Natural killer cell treated with Interleukin-12 subunit alpha and Interleukin-12 subunit beta and Interleukin-15 and Interleukin-18, amount 100 ng/mL, for 72 hours (primary cell): ENCODE results near the gene GPRC5C. TPM values are rescaled to one million over a fixed set of nuclear protein-coding genes. Genes with fewer than 3 reads are reported as not detected.
"Not testable (repeated sequence)": the region's sequence is repeated elsewhere in the genome, so short reads cannot be mapped to it uniquely, and the experiment has no call there.

ENCODE experiments used
- ATAC-seq, 2 donors: fragments of 150-1000 bp; cut with Tn5 transposase in 1 of 2; sonication (Bioruptor Pico), chemical (Tn5 transposase) in 1 of 2; 2 replicates each; pipeline ENCODE4 v1.10.0; 2021
- DNase-seq: peaks from one replicate; pipeline ENCODE4 v3.0.0; 2022; ENCODE audit warnings: low spot score
- H3K27ac Mint-ChIP-seq, 2 donors: 1 replicate in 1 of 2; 2 replicates in 1 of 2; pipeline ENCODE4 v1.8.0; 2022; ENCODE audit warnings: mixed read lengths in 2 of 2, mild to moderate bottlenecking in 1 of 2, moderate library complexity in 1 of 2
- H3K27me3 Mint-ChIP-seq, 2 donors: 1 replicate in 1 of 2; 2 replicates in 1 of 2; pipeline ENCODE4 v1.8.0; 2022; ENCODE audit warnings: mixed read lengths in 2 of 2
- H3K36me3 Mint-ChIP-seq: one replicate; pipeline ENCODE4 v1.8.0; 2022; ENCODE audit warnings: mixed read lengths
- H3K4me1 Mint-ChIP-seq, 2 donors: 1 replicate in 1 of 2; 2 replicates in 1 of 2; pipeline ENCODE4 v1.8.0; 2022; ENCODE audit warnings: low read depth in 2 of 2, mixed read lengths in 2 of 2, mild to moderate bottlenecking in 1 of 2
- H3K4me3 Mint-ChIP-seq: one replicate; pipeline ENCODE4 v1.8.0; 2022; ENCODE audit warnings: mixed read lengths
- H3K9me3 Mint-ChIP-seq: 2 replicates; pipeline ENCODE4 v1.8.0; 2022; ENCODE audit warnings: mixed read lengths
- total RNA-seq, 2 donors: library from RNA; stranded (reverse); gene quantifications; one replicate each; pipeline ENCODE4 v1.2.3, GENCODE V29; 2022

Gene GPRC5C
- total RNA-seq, 2 donors from 2014 or later = 0.25 TPM; not detected in 1

- ATAC-seq = no peak
- Mint-ChIP-seq H3K4me1 (peaks cover 0 to 5% of the 10 kb centered on the region in 2 donors), H3K36me3 (no peaks in the 10 kb centered on the region), H3K9me3 (no peaks in the 10 kb centered on the region), H3K4me3 (no peak overlapping the region), H3K27ac (peak overlapping the region in 1 of 2 donors; percentile 49), H3K27me3 (no peaks in the 10 kb centered on the region)
- peak; percentile 60 for DNase-seq
These were observed 37.5 kb upstream of the GPRC5C start for GRCh38 chr17:74394275-74394950.

GRCh38 chr17:74394977-74395376, 36.9 kb upstream of the GPRC5C start:
- H3K4me1 Mint-ChIP-seq = peaks cover 0 to 5% of the 10 kb centered on the region in 2 donors
- DNase-seq = peak; percentile 32
- peaks cover 0 to 2% of the 10 kb centered on the region in 2 donors for H3K27me3 Mint-ChIP-seq
- peak overlapping the region in 1 of 2 donors; percentile 49 for H3K27ac Mint-ChIP-seq
- no peak for ATAC-seq
- H3K4me3 Mint-ChIP-seq = no peak overlapping the region
- H3K36me3 Mint-ChIP-seq = no peaks in the 10 kb centered on the region
- no peaks in the 10 kb centered on the region for H3K9me3 Mint-ChIP-seq

GRCh38 chr17:74396567-74396966, 35.3 kb upstream of the GPRC5C start:
- peaks cover 0 to 5% of the 10 kb centered on the region in 2 donors for H3K27me3 Mint-ChIP-seq
- H3K4me3 Mint-ChIP-seq = no peak overlapping the region
- no peaks in the 10 kb centered on the region for H3K9me3 Mint-ChIP-seq
- H3K36me3 Mint-ChIP-seq = no peaks in the 10 kb centered on the region
- no peak overlapping the region for H3K27ac Mint-ChIP-seq
- DNase-seq (peak; percentile 6), ATAC-seq (no peak)
- H3K4me1 Mint-ChIP-seq = peaks cover 0 to 2% of the 10 kb centered on the region in 2 donors

- Mint-ChIP-seq H3K27me3 (peaks cover 0 to 7% of the 10 kb centered on the region in 2 donors), H3K36me3 (no peaks in the 10 kb centered on the region), H3K9me3 (no peaks in the 10 kb centered on the region)
These were observed 29.8 kb upstream of the GPRC5C start for GRCh38 chr17:74402048-74402447.

GRCh38 chr17:74403512-74404137, 28.3 kb upstream of the GPRC5C start:
- Mint-ChIP-seq H3K27me3 (peaks cover 0 to 7% of the 10 kb centered on the region in 2 donors), H3K27ac (no peak overlapping the region), H3K9me3 (no peaks in the 10 kb centered on the region), H3K36me3 (no peaks in the 10 kb centered on the region), H3K4me3 (no peak overlapping the region), H3K4me1 (peaks cover 6 to 8% of the 10 kb centered on the region in 2 donors)
- ATAC-seq (no peak), DNase-seq (no peak)

More at GRCh38 chr17:74402048-74402447, 29.8 kb upstream of the GPRC5C start:
- Mint-ChIP-seq H3K27ac (no peak overlapping the region), H3K4me3 (no peak overlapping the region), H3K4me1 (peaks cover 6% of the 10 kb centered on the region in 2 donors)
- ATAC-seq (no peak), DNase-seq (peak; percentile 20)

GRCh38 chr17:74404218-74404617, 27.7 kb upstream of the GPRC5C start:
- no peaks in the 10 kb centered on the region for H3K36me3 Mint-ChIP-seq
- H3K4me1 Mint-ChIP-seq = peaks cover 6 to 8% of the 10 kb centered on the region in 2 donors
- no peak overlapping the region for H3K4me3 Mint-ChIP-seq
- ATAC-seq (no peak), DNase-seq (no peak)
- H3K9me3 Mint-ChIP-seq = no peaks in the 10 kb centered on the region
- H3K27ac Mint-ChIP-seq = no peak overlapping the region
- H3K27me3 Mint-ChIP-seq = peaks cover 0 to 7% of the 10 kb centered on the region in 2 donors

- H3K36me3 Mint-ChIP-seq = no peaks in the 10 kb centered on the region
- H3K27ac Mint-ChIP-seq = no peak overlapping the region
- DNase-seq (no peak), ATAC-seq (no peak)
- peaks cover 0 to 5% of the 10 kb centered on the region in 2 donors for H3K27me3 Mint-ChIP-seq
- H3K4me3 Mint-ChIP-seq = no peak overlapping the region
- no peaks in the 10 kb centered on the region for H3K9me3 Mint-ChIP-seq
- H3K4me1 Mint-ChIP-seq = peaks cover 6 to 8% of the 10 kb centered on the region in 2 donors
These were observed 27.1 kb upstream of the GPRC5C start for GRCh38 chr17:74404789-74405188.

GRCh38 chr17:74405311-74405710, 26.6 kb upstream of the GPRC5C start:
- H3K4me1 Mint-ChIP-seq, H3K4me3 Mint-ChIP-seq, ATAC-seq, H3K36me3 Mint-ChIP-seq, DNase-seq, H3K27ac Mint-ChIP-seq, H3K9me3 Mint-ChIP-seq, H3K27me3 Mint-ChIP-seq: not testable (repeated sequence)

GRCh38 chr17:74407384-74407783, 24.5 kb upstream of the GPRC5C start:
- no peak overlapping the region for H3K4me3 Mint-ChIP-seq

GRCh38 chr17:74408262-74408661, 23.6 kb upstream of the GPRC5C start:
- no peak for ATAC-seq
- Mint-ChIP-seq H3K27me3 (peaks cover 0 to 2% of the 10 kb centered on the region in 2 donors), H3K4me3 (no peak overlapping the region), H3K27ac (no peak overlapping the region), H3K4me1 (peaks cover 6 to 8% of the 10 kb centered on the region in 2 donors), H3K9me3 (no peaks in the 10 kb centered on the region), H3K36me3 (no peaks in the 10 kb centered on the region)
- DNase-seq = no peak

More at GRCh38 chr17:74407384-74407783, 24.5 kb upstream of the GPRC5C start:
- Mint-ChIP-seq H3K9me3 (no peaks in the 10 kb centered on the region), H3K36me3 (no peaks in the 10 kb centered on the region), H3K27me3 (peaks cover 0 to 2% of the 10 kb centered on the region in 2 donors), H3K4me1 (peaks cover 6 to 8% of the 10 kb centered on the region in 2 donors), H3K27ac (no peak overlapping the region)
- DNase-seq = no peak
- peak in 1 of 2 donors; percentile 32 for ATAC-seq

- H3K9me3 Mint-ChIP-seq = no peaks in the 10 kb centered on the region
- DNase-seq (no peak), ATAC-seq (no peak)
- peaks cover 0 to 2% of the 10 kb centered on the region in 2 donors for H3K27me3 Mint-ChIP-seq
- no peak overlapping the region for H3K4me3 Mint-ChIP-seq
- H3K4me1 Mint-ChIP-seq = peaks cover 6 to 8% of the 10 kb centered on the region in 2 donors
- no peaks in the 10 kb centered on the region for H3K36me3 Mint-ChIP-seq
- H3K27ac Mint-ChIP-seq = no peak overlapping the region
These were observed 23.1 kb upstream of the GPRC5C start for GRCh38 chr17:74408815-74409214.

- Mint-ChIP-seq H3K36me3 (no peaks in the 10 kb centered on the region), H3K27ac (peak overlapping the region in 1 of 2 donors; percentile 13), H3K4me3 (no peak overlapping the region), H3K27me3 (no peaks in the 10 kb centered on the region), H3K9me3 (no peaks in the 10 kb centered on the region), H3K4me1 (peaks cover 6 to 8% of the 10 kb centered on the region in 2 donors)
- ATAC-seq (peak in 1 of 2 donors; percentile 33), DNase-seq (no peak)
These were observed 21.9 kb upstream of the GPRC5C start for GRCh38 chr17:74410001-74410443.

- Mint-ChIP-seq H3K9me3 (no peaks in the 10 kb centered on the region), H3K27me3 (no peaks in the 10 kb centered on the region), H3K4me3 (no peak overlapping the region), H3K36me3 (no peaks in the 10 kb centered on the region), H3K4me1 (peaks cover 0 to 4% of the 10 kb centered on the region in 2 donors), H3K27ac (no peak overlapping the region)
- ATAC-seq (no peak), DNase-seq (no peak)
These were observed 19.3 kb upstream of the GPRC5C start for GRCh38 chr17:74412581-74412980.

- peaks cover 0 to 5% of the 10 kb centered on the region in 2 donors for H3K4me1 Mint-ChIP-seq
- H3K4me3 Mint-ChIP-seq = no peak overlapping the region
- H3K27ac Mint-ChIP-seq = no peak overlapping the region
These were observed 18.4 kb upstream of the GPRC5C start for GRCh38 chr17:74413491-74413890.

More at GRCh38 chr17:74413491-74413890, 18.4 kb upstream of the GPRC5C start:
- ATAC-seq (no peak), DNase-seq (no peak)
- Mint-ChIP-seq H3K9me3 (no peaks in the 10 kb centered on the region), H3K36me3 (no peaks in the 10 kb centered on the region), H3K27me3 (no peaks in the 10 kb centered on the region)
